ENCODE measurements around the gene OR10G3.

OR10G3 gene

DNA sequence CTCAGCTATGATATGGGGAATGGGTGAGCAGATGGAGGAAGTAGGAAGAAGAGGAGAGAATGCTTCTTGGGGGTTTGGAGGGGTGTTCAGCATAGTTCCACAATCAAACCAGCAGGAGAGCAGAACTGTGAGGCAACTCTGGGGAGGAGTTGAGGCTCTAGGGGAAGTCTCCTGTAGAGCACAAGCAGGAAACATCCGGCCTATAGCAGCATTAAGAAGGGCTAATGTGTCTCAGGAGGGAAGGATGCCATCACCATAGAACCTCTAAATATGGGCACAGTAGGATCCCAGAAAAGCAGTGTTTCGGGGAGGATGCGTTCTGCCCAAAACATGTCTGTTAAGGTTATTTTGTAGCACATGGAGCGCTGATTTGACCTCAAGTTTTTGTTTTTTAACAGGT, 45.3 kb downstream of the OR10G3 start:
- DNase-seq, result no peak

DNA sequence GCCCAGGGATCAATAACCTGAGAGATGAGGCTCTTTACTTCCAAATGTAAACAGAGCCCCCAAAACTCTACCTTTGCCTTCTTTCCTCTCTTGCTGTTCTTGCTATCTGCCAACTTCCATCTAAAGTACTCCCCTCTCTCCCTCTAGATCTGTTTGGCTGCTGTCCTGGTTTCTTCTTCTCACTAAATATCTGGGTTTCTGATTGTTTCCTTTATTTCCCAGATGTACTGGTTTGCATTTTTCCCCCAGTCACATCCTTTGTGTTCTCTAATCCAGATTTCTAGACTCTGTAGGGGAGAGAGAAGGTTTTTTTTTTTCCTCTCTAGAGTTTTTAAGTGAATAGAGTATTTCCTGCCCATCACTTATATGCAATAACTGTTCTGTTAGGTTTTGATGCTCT, 46.6 kb downstream of the OR10G3 start:
- no peak for DNase-seq

DNA sequence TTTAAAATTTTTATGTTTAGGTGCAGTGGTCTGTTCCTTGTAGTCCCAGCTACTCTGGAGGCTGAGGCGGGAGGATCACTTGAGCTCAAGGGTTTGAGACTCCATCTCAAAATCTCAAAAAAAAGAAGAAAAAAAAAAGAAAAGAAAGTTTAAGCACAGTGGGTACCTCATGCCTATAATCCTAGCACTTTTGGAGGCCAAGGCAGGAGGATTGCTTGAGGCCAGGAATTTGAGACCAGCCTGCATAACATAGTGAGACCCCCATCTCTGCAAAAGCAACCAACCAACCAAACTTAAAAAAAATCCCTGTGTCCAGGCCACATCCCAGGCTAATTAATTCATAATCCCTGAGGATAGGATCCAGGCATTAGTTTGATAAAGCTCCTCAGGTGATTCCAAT, 50.4 kb downstream of the OR10G3 start:
- no peak for DNase-seq

DNA sequence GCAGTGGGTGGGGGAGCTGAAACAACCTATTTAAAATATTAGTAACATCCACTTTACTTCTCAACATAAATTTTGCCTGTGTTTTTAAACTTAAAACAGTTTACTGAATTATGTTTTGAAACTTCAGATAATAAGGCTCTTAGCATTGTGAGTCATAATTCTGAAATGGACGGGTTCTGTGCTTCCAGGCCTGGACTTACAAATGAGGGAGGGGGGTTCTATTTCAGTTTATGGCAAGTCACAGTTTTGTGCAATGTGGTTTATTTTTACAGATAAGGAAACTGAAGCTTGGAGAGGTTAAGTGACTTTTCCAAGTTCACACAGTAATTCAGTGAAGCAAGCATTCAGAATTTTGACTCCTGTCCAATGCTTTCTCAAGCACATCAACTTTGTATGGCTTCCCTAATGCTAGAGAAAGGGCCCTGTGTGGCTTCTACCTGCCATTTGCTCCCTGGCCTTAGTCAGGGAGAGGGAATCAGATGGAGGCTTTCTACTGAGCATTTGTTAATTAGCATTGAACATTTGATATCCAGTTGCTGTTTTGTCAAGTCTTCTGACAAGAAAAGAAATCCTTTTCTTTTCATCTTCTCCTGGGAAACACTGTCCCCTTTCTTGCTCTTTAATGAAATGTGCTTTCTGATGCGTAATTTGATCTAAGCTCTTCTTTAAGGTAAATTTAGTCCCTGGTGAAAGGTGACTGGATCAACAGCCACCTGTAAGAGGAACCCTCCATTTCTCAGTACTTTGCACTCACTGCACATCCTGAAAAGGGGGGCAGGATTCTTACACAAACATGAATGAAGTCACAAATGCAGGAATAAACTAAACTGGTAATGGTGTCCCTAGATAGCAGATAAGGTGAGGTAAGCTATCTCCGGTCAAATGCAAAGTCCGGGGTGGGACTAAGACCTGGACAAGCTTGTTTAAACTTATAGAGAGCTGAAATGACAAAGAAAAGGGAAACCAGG, 51.2 kb downstream of the OR10G3 start:
- DNase-seq, result no peak

DNA sequence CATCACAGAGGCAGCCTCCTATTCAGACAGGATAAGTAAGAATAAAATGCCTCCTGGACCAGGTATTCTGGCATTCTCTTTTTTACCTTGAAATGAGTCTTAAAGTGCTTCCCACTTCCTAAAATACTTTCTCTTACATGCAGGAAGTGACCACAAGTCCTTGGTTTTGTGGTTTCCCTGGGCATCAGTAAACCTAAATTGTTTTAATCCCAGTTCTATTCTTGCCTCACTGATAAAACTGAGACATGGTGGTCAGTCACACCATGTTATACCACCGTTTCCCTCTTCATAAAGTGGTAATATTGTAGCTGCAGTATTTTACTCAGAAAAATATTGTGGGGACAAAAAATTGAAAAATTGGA, 52.6 kb downstream of the OR10G3 start:
- DNase-seq, result no peak

DNA sequence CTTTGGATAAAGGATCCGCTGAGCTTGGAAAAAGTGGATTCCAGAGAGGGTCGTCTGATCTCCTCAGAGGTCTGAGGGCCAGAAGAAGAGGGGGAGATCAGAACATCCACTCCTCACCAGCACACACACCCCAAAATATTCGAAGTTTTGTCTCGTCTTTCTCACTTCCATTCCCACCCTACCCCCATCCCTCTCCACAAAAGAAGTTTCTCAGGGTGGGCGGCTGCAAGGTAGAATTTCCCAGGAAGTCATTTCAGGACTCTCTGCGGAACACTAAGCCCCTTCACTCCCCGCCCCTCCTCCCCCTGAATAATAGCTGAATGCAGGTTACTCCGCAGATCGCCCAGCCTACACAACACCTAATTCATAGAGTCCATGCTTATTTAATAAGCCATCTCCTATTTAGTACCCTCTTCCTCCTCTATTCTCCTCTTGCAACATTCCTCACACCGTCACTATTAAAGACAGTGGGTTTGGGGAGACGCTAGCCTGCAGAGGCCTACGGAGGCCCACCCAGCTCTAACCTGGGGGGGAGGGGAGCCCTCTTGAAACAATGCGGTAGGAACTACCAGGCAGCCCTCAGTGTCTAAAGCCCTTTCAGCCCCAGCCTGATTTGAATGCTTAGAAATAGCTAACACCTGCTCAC, 53.1 kb downstream of the OR10G3 start:
- no peak for DNase-seq

DNA sequence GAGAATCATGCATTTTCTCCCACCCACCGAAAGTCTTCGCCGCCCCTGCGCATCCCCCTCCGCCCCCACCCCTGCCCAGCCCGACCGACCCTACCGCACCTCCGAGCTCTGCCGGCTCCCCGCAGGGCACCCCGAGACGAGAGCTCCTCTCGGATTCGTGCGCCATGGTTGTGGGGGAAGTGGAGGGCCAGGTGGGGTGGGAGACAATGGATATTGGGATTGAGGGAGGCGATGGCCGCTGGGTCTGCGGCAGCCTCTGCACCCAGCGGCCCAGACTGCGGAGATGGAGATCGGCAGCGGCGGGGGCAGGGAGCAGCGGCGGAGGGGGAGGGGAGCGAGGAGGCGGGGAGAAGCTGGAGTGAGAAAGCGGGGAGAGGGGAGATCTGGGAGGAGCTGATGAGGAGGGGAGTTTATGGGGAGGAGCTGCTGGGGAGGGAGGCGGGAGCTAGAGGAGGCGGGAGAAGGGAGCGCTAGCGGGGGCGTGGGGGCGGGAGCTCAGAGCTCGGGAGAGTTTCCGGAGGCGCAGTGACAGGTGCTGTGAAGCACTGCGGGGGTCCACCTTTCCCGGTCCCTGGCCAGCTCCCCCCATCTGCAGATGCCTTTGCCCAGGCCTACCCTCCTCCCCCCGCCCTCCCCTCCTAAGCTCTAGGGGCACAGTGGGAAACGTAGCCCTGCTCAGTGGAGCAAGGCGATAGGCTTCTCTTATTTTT, 53.8 kb downstream of the OR10G3 start, which contains the start of gene SALL2:
SALL2 (minus strand) TSS at position 385 of the 710 bp plus-strand sequence; CDS start at position 166, 219 bp downstream.
- peak; percentile 91 for DNase-seq

DNA sequence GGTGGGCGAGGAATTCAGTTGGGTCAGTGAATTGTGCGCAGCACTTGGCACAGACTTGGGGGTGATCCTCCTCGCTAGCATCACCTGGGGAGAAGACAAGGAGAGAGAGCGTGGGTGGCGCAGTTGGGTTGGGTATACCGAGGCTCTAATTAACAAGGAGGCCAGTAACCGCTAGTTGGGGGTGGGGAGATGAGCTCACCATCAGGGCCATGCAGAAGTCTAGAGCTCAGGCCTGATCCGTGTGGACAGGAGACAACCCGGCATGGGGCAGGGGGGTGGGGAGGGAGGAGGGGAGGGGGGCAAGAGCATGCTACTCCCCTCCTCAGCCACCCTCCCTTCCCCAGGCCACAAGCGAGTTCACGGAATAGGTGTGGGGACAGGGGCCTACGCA, 54.3 kb downstream of the OR10G3 start:
- DNase-seq, result peak; percentile 49

DNA sequence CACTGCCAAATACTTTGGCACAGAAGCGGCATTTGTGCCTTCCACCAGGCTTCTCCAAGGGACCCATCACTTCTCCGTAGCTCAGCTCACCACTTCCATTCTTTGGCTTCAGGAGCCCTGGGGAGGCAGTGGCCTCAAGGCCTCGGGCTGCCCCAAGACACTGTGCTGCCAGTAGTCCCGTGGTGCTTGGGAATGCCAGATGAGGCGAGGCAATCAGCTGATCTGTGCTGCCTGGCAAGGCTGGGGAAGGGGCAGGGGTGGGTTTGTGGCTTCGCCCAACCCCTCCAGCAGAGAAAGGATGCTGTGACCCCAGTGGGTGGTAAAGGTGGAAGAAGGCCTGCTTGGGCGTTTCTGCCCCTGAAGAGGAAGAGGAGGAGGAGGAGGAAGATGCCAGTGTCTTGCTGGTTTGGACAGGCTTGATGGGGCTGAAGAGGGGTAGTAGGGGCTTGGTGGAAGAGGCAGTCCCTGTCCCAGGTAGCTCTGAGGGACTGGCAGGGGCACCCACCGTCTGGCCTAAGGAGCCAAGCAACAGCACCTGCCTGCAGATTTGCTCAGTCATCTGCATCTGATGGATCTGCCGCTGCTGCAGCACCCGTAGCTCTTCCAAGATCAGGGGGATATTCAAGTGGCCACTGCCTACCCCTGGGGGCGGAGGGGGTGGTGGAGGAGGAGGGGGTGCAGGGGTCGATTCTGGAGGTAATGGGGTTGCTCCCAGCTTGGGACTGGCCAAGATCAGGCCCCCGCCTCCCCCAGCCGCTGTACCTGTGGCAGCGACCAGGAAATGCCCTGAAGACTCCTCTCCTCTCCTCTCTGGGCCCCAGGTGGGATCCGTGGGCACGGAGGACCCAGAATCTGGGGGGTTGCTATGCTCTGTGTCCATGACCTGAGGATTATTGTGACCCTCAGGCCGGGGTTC, 55.0 kb downstream of the OR10G3 start:
- no peak for DNase-seq

DNA sequence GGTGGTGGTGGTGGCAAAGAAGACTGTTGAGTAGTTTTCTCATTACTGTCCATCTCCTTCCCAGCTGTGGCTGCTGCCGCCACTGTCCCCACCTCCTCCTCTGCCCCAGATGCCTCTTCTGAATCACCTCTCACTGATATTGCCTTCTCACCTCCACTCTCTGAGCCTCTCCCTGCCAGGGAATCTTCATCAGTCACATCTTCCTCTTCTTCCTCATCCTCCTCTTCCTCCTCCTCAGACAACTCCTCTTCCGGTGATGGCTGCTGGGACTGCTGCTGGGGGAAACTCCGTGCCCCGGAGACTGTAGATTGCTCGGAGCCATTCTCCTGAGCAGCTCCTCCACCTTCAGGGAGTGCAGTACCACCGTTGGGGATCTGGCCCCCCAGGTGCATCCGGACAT, 56.7 kb downstream of the OR10G3 start:
- no peak for DNase-seq

DNA sequence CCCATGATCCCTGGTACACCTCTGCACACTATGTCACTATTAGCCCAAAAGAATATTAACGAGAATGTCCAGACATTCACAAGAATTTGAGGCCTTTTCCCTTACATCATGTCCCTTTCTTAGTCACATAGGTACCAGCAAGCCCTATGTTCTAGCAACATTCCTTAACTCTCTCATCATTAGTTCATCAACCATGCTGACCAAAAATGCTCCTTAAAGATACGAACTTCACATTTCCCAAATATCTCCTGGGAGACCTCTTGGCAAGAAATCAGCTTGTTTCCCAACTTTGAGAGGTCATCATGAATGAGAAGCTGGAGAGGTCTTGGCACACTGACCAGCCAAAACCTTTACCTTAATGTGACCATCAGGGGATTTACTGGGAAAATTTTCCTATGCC, 58.4 kb downstream of the OR10G3 start:
- DNase-seq, result no peak

DNA sequence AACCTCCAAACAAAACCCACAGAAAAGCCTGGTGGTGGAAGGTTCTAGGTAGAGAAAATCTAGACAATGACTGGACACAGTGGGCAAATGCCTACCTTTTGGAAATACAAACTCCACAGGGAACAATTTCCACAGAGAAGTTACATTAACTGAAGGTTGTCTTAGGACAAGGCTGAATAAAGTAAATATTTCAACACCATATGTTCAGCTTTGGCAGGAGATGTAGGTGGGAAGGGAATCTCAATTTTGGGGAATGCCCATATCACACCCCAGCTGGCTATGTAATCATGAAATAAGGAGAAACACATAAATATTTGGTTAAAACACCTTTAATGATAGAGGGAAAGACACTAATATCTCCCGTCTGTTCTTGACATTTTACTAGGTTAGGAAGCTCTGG, 59.1 kb downstream of the OR10G3 start:
- DNase-seq, result no peak

DNA sequence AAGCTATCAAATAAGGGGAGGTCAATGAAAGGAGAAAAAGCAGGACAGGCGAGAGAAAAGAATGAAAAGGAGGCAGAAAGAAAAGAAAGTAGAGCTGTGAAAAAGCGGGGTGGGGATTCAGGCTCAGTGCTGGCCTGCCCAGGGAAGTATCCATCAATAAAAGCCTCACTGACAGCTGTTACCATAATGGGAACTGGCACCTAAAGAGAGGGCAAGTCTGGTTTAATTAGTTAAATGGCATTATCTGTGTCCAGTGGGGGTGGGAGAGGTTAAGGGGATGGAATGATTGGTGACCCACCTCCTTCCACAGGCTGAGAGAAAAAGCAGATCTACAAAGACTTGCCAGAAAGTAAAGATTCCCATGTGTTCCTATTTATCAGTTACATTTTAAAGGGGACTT, 61.2 kb downstream of the OR10G3 start:
- DNase-seq, result no peak

Measured in femur (tissue), 1 donor.